ENCODE results near the gene PRKD2. TPM values are rescaled to one million over a fixed set of nuclear protein-coding genes. Genes with fewer than 3 reads are reported as not detected.

Gene PRKD2
- total and polyA plus RNA-seq, 8 donors, result 13.8 to 90.3 (median 21.0) TPM

GRCh38 chr19:46639358-46640182 lies 77.3 kb downstream of the PRKD2 start:
- no peak overlapping the region for H3K27ac ChIP-seq
- ATAC-seq (peak in 3 of 4 donors; percentile 6 to 32 (median 26)), FAIRE-seq (no peak)

GRCh38 chr19:46637224-46637623 lies 79.7 kb downstream of the PRKD2 start:
- ATAC-seq (no peak), FAIRE-seq (no peak), DNase-seq (no peak)
- H3K36me3 ChIP-seq, result no peaks in the 10 kb centered on the region
- 62 to 69% methylated on average over 14 of the region's 14 CpGs for WGBS, 2 donors
- H3K4me1 ChIP-seq, result peaks cover 4 to 9% (median 9%) of the 10 kb centered on the region in 3 donors
- peaks cover 0 to 10% (median 3%) of the 10 kb centered on the region in 4 donors for H3K27me3 ChIP-seq
- no peaks in the 10 kb centered on the region for H3K9me3 ChIP-seq
- no peak for TF ChIP-seq CTCF (IDR thresholded peaks at IDR 0.05)
- no peak overlapping the region for H3K27ac ChIP-seq
- intact Hi-C loops (cut with DNase I), result no loop called here
- no peak overlapping the region for H3K4me3 ChIP-seq

More at GRCh38 chr19:46639358-46640182, 77.3 kb downstream of the PRKD2 start:
- peaks cover 4 to 9% (median 9%) of the 10 kb centered on the region in 3 donors for H3K4me1 ChIP-seq
- H3K36me3 ChIP-seq, result no peaks in the 10 kb centered on the region
- no peak for TF ChIP-seq CTCF (IDR thresholded peaks at IDR 0.05)
- H3K4me3 ChIP-seq, result peak overlapping the region in 2 of 4 donors; percentile 17 to 34
- 7 to 8% methylated on average over 32 to 49 of the region's 49 CpGs for WGBS, 2 donors
- no peaks in the 10 kb centered on the region for H3K9me3 ChIP-seq
- intact Hi-C loops (cut with DNase I), result no loop called here
- peaks cover 0 to 10% (median 3%) of the 10 kb centered on the region in 4 donors for H3K27me3 ChIP-seq
- peak in 1 of 6 donors; percentile 62 for DNase-seq

- ATAC-seq (no peak), DNase-seq (no peak), FAIRE-seq (no peak)
- no peaks in the 10 kb centered on the region for H3K9me3 ChIP-seq
- no peak within 1 kb of the TSS for H3K27ac ChIP-seq
- peaks cover 4 to 9% (median 9%) of the 10 kb centered on the region in 3 donors for H3K4me1 ChIP-seq
- H3K27me3 ChIP-seq, result peaks cover 0 to 8% (median 2%) of the 10 kb centered on the region in 4 donors
- intact Hi-C loops (cut with DNase I), result no loop called here
- 25 to 33% methylated on average over 21 to 34 of the region's 34 CpGs for WGBS, 2 donors
- no peak within 1 kb of the TSS for H3K4me3 ChIP-seq
- H3K36me3 ChIP-seq, result no peaks in the 10 kb centered on the region
- TF ChIP-seq CTCF (IDR thresholded peaks at IDR 0.05), result no peak
These were observed 80.8 kb downstream of the PRKD2 start, which contains the start of gene GNG8 for GRCh38 chr19:46635920-46636761. Gene GNG8, minus strand, starts transcription at chr19:46636202. Its CDS starts 1,520 bp downstream, at chr19:46634682.

- no peak for ATAC-seq
- DNase-seq, result peak in 1 of 6 donors; percentile 67
- no peaks in the 10 kb centered on the region for H3K36me3 ChIP-seq
- no peaks in the 10 kb centered on the region for H3K27me3 ChIP-seq
- H3K4me3 ChIP-seq, result peak overlapping the region in 1 of 4 donors; percentile 23
- H3K4me1 ChIP-seq, result peaks cover 6 to 9% (median 7%) of the 10 kb centered on the region in 3 donors
- intact Hi-C loops (cut with DNase I), result no loop called here
- no peak overlapping the region for H3K27ac ChIP-seq
- FAIRE-seq, result no peak
- WGBS, 2 donors, result 5% methylated on average over 17 to 23 of the region's 23 CpGs
- TF ChIP-seq CTCF (IDR thresholded peaks at IDR 0.05), result no peak
- H3K9me3 ChIP-seq, result no peaks in the 10 kb centered on the region
These were observed 82.2 kb downstream of the PRKD2 start for GRCh38 chr19:46634656-46635218.
